ENCODE measurements around the gene LIN28A.

LIN28A gene

DNA sequence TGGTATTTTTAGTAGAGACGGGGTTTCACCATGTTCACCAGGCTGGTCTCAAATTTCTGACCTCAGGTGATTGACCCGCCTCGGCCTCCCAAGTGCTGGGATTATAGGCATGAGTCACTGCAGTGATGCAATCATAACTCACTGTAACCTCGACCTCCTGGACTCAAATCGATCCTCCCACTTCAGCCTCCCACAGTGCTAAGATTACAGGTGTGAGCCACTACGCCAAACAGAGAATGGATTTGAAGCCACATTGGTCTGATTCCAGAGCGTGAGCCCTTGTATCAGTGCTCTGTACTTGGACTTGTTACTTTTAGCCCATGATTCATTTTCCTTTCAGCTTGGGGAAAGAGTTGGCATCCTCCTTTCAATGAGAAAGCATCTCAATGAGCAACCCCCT is 23.2 kb upstream of the LIN28A start:
- DNase-seq (ENCODE audit: low read depth in 2 of 2): no peak

DNA sequence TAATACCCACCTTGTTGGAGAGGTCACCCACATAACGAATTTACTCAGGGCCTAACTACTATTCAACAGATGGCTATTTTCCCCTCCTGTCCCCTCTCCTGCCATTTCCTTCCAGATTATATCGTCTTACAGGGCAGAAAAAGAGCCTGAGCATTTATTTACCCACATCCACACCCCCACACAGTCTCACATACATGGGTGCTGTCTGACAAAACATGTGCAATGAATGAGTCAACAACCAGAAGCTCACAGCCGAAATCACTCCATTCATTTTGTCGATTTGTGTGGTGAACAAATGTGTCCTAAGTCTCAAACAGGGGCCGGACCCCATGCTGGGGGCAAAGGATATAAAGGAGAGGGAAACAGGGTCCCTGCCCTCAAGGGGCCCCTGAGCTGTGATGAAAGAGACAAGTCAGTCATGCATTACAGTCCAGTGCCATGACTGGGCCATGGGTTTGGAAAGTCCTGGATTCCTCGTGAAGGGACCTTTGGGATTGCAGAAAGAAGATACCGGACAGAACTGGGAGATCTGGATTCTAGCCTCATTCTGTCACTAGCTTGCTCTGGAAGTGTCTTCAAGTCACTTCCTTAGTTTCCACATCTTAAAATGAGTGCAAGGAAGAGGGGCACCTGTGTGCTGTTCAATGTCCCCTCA is 21.7 kb upstream of the LIN28A start:
- no peak for DNase-seq (ENCODE audit: low read depth in 2 of 2)

- DNase-seq (ENCODE audit: low read depth in 2 of 2): no peak
Observed at GRCh38 chr1:26389604-26390247, 20.9 kb upstream of the LIN28A start.

DNA sequence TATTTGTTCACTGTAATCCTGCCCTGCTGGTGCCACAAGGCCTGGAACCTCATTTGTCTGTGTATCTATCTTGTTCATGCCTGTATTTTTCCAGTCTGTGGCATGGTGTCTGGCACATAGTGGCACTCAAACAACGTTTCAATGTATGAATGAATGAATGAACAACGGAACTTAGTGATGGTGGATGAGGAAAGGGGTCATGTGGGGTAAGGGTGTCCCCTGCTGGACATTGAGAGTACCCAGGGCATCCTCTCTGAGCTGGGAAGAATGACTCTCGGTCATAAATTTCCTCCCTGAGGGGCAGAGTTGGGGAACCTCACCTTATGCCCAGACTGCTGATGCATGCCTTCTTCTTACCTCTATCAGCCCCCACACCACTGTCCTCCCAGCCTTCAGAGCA is 19.2 kb upstream of the LIN28A start:
- no peak for DNase-seq (ENCODE audit: low read depth in 2 of 2)

DNA sequence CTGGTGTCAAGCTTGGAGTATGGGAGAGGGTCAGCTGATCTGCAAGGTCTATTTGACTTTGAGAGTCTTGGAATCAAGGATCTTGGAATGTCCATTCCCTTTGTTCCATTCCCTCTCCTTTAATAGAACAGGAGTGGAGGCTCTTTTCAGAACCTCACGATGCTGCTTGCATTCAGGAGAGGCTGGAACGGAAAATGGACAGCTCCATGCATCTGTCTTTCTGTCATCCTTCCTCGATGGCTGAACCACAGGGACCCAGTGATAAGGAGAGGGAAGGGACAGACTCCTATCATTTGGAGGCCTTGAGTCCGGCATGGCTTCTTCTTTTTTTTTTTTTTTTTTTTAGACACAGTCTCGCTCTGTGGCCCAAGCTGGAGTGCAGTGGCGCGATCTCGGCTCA is 14.9 kb upstream of the LIN28A start:
- DNase-seq (ENCODE audit: low read depth in 2 of 2): no peak

DNA sequence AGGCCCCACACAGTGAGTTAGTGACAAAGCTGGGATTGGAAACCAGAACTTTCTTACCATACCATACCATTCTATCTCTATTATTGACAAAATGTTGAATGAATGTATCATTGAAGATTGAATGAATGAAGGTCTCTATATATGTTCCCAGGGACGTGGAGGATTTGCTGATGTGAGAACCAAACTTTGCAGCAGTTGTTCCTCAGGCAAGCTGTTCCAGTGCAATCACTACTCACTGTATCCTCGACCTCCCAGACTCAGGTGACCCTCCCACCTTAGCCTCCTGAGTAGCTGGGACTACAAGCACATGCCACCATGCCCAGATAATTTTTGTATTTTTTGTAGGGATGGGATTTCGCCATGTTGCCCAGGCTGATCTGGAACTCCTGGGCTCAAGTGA is 11.6 kb upstream of the LIN28A start:
- DNase-seq (ENCODE audit: low read depth in 2 of 2): no peak

DNA sequence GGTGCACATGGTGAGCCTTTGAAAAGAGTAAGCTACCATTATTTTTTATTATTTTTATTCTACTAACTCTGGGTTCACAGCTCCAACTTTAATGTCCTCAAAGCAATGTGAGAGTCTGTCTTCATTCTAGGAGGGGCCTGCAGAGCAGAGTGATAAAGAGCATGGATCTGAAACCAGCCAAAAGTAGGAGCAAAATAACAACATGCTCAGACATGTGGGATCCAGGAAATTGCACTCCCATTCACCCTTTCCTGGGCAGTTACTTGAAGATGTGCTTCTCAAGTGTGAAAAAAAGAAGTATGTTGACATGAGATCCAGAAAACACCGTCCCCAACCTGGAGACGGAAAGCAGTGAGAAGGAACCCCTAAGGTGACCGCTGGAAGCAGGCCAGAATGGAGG is 8.7 kb upstream of the LIN28A start:
- no peak for DNase-seq (ENCODE audit: low read depth in 2 of 2)

DNA sequence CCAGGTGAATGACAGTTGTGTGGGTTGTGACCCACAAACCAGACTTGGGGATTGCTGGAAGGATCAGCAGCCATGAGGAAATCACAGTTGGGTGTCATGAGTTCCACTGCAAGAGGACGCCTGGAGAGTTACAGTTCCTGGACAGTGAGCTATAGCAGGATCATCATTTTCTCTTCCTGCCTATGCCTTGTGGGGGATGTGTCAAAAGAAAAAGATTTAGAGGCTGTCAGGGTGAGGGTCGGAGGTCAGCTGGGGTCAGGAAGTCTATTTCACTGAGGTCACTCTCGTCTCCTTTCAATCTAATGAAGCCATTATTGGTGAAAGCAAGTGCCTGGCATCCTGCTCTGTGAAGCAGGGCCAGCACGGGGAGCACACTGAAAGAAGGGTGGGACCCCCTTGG is 7.0 kb upstream of the LIN28A start:
- DNase-seq (ENCODE audit: low read depth in 2 of 2): no peak

- no peak for DNase-seq (ENCODE audit: low read depth in 2 of 2)
Observed at GRCh38 chr1:26404641-26405040, 6.0 kb upstream of the LIN28A start.

DNA sequence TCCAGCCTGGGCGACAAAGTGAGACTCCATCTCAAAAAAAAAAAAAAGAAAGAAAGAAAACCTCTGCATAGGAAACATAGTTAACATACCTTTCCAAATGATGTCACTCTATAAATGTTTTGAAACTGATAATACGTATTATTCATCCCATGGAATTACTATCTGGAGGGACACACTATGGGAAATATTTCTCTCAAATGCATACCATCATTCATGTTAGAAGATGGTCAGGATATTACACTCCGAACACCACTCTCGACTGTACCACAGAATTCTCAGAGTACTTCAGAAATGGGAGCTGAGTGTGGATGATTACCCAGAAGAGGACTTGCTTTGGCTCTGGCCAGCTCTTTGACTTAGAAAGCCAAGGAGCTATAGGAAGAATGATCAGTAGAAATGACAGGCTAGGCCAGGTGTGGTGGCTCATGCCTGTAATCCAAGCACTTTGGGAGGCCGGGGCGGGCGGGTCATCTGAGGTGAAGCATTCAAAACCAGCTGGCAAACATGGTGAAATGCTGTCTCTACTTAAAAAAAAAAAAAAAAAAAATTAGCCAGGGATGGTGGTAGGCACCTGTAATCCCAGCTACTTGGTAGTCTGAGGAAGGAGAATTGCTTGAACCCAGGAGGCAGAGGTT is 5.2 kb upstream of the LIN28A start:
- no peak for DNase-seq (ENCODE audit: low read depth in 2 of 2)

DNA sequence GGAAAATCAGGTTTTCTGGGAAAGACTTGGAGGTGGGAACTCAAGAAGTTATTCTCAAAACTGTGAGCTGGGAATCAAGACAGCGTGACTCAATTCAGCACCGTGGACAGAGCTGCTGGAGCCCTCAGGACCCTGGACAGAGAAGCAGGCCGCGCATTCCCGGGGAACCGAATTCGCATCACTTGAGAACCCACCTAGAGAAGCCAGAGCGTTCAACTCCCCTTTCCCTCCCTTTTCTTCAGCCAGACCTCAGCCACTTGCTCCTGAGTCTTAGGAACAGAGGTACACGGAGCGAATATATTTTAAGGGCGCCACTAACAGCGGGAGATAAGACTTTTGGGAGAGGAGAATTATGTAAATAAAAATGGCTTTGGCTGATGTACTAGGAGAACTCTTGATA is 2.0 kb upstream of the LIN28A start:
- DNase-seq (ENCODE audit: low read depth in 2 of 2): peak; percentile 52 to 61

GRCh38 chr1:26409191-26409807 is 1.3 kb upstream of the LIN28A start:
- DNase-seq (ENCODE audit: low read depth in 2 of 2): no peak

- no peak for DNase-seq (ENCODE audit: low read depth in 2 of 2)
Observed at GRCh38 chr1:26411624-26412074, 1.0 kb downstream of the LIN28A start.

DNA sequence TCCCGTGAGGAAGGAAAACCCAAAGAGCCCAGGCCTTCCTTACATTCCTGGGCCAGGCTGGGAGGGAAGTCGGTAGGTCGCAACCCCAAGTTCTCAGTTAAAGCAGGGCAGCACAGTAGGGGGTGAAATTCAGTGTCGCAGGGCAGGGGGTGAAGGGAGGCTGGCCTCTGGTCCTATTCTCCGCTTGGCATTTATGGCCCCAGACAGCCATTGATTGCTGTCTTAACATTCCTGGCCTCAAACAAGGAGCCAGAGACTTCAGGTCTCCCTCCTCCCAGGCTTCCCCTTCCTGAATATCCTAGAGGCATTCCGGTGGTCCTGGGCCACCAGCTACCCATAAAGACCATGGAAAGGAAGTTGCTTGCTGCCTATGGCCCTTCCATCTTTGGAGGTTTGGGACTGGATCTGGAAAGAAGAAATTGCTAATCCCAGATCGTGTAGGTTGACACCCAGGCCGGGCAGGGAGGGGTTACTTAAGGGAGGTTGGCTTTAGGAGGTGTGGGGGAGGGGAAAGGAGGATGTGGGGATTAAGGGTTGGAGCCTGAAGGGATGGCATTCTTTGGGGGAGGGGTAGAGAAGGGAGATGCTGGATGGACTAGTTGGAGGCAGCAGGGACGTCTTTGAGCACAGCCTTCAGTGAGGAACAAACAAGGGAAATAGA is 1.7 kb downstream of the LIN28A start:
- DNase-seq (ENCODE audit: low read depth in 2 of 2): no peak

GRCh38 chr1:26413031-26413430 is 2.4 kb downstream of the LIN28A start:
- DNase-seq (ENCODE audit: low read depth in 2 of 2): no peak

GRCh38 chr1:26417111-26417759 is 6.6 kb downstream of the LIN28A start:
- DNase-seq (ENCODE audit: low read depth in 2 of 2): peak; percentile 71 to 76

DNA sequence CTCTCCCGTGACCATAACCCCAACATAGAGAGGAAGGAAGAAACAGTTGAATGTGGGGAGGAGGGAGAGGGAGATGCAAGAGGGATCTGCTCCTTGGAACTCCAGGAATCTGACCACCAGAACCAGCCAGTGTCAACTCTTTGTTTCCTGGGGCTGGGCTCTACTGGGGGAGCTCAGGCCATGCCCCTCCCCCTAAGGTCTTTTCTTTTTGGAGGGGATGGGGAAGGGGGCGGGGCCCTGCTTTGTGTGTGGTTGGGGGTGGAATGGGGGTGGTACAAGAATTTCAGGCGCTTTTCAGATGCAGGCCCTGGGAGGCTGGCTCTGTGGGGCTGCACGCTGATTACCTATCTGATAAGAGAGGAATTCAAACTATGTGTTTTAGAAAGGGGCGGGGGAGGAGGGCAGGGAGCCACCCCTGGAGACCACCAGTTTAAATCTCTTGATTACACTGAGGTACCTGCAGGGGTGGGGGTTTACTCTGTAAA is 8.3 kb downstream of the LIN28A start:
- no peak for DNase-seq (ENCODE audit: low read depth in 2 of 2)

DNA sequence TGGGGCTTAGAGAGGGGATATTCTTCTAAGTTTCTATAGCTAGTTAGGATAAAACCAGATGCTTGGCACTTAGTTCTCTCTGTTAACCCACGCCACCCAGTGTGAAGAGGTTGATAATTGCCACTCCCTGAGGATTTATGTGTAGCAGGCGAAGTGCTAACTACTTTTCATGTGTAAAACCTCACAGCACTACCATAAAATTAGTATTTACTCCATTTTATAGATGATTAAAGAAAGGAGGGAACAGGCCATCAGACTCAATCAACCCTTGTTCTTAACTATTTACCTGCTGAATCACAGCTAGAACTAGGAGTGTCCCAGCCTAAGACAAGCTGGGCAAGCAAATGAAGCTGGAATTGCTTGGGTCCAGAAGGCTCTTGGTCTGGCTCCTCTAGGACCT is 8.9 kb downstream of the LIN28A start:
- DNase-seq (ENCODE audit: low read depth in 2 of 2): no peak

DNA sequence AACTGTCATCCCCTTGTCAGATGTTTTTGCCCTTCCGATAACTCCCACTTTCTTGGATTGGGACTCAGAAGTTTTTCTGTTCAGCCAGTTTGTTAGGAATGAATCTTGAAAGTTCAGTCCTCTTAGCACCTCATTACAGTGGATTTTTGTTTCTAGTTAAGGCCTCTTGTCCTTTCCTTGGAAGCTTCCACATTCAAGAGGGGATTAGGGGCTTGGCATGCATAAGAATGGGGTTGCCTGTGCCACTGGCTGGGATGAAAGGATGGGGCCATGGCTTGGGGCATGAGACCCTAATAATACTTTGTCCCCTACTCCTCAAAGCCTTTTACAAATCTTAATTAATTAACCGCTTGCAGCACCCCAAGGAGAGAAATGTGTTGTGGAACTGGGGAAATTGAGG is 19.1 kb downstream of the LIN28A start:
- DNase-seq (ENCODE audit: low read depth in 2 of 2): no peak

GRCh38 chr1:26431979-26432695 is 21.5 kb downstream of the LIN28A start, which contains the start of gene DHDDS:
DHDDS (plus strand) TSS chr1:26432321; CDS start chr1:26432946, 625 bp downstream.
- DNase-seq (ENCODE audit: low read depth in 2 of 2): peak; percentile 95 to 98

DNA sequence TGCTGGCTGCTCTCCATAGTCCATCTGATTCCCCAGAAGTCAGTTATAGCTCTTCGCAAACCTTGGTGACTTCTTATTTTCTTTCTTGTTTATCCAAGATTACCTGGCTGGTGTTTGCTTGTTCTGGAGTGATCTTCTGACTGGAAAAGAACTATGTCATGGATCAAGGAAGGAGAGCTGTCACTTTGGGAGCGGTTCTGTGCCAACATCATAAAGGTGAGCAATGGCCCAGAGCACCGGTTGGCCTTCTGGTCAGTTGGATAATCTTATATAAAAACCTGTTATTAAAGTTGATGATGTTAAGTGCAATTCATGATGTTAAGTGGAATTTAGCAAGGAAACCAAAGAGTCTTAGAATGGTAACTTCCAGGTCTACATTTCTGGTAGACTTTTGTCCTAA is 22.2 kb downstream of the LIN28A start:
- DNase-seq (ENCODE audit: low read depth in 2 of 2): no peak

Measured in activated CD8-positive, alpha-beta memory T cell treated with anti-CD3 and anti-CD28 coated beads for 4 hours (primary cell).